Astrocyte of the cerebellum (primary cell): Measurements from ENCODE around the gene GBA2.

Source experiments
- DNase-seq: peaks from one replicate; pipeline ENCODE4 v3.0.0-alpha.2; 2011; ENCODE audit warnings: low read depth
- H3K4me3 ChIP-seq: 2 replicates; pipeline ENCODE4 v1.5.1; 2011; ENCODE audit warnings: mild to moderate bottlenecking, low read depth, low read length, moderate library complexity
- in situ Hi-C: cut with HindIII; loops from 2 replicates; pipeline ENCODE4 v1.10.0; 2017; ENCODE audit warnings: low sequenced_read_pairs
- TF ChIP-seq, protein P1 (sequence below): IDR thresholded peaks from 2 replicates; pipeline ENCODE4 v1.5.1; 2012; ENCODE audit warnings: low read length, low read depth, moderate library complexity, mild to moderate bottlenecking; ENCODE audit errors: missing control alignments

The GBA2 gene

DNA sequence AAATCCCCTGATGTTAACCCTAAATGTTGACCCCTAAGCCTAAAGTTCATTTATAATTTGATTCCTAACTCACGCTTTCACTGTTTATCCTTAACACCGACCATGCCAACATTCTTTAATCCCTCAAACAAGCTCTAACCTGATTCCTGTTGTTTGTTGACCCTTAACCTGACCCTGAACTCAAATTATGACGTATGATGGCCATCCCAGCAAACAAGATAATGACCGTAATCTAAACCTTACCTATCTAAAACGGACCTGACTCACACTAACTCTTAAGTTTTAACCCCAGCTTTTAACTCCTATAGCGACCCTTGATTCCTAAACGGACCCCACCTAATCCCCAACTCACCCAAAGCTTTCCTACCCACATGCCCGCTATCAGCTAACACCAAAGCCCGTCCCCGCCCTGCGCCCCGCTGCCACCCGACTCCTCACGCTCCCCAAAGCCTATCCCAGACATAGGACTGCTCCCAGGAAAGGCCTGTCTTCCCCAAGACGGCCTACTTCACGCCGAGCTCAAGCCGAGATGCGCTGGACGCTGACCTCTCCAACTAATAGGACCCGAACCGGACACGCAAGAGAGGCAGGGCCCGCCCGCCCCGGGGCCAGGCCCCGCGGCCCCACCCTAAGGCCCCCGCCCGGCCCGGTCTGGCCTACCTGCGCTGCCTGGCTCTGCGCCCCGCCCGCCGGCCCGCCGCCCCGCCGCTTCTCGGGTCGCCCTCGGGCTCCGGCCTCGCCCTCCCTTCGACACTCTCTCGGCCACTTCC is 17.4 kb downstream of the GBA2 start:
- in situ Hi-C loops: no loop called here
- TF ChIP-seq, protein P1, sequence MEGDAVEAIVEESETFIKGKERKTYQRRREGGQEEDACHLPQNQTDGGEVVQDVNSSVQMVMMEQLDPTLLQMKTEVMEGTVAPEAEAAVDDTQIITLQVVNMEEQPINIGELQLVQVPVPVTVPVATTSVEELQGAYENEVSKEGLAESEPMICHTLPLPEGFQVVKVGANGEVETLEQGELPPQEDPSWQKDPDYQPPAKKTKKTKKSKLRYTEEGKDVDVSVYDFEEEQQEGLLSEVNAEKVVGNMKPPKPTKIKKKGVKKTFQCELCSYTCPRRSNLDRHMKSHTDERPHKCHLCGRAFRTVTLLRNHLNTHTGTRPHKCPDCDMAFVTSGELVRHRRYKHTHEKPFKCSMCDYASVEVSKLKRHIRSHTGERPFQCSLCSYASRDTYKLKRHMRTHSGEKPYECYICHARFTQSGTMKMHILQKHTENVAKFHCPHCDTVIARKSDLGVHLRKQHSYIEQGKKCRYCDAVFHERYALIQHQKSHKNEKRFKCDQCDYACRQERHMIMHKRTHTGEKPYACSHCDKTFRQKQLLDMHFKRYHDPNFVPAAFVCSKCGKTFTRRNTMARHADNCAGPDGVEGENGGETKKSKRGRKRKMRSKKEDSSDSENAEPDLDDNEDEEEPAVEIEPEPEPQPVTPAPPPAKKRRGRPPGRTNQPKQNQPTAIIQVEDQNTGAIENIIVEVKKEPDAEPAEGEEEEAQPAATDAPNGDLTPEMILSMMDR: no peak
- DNase-seq: no peak
- peak overlapping the region; percentile 88 for H3K4me3 ChIP-seq

DNA sequence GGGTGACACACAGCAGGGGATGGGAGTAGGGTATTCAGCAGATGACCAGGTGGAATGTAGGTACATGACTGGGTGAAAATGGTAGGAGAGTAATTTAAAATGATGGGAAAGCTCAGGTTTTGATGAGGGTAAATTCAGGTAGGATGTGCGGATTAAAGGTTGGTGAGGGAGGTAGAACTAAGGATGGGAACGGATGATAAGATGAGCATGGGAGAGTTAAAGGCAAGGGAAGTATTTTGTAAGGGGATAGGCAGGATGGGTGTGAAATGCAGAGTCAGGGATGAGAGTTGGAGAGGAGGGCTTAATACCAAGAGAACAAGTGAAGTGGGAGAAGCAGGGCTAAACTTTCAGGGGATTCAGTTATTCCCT is 18.6 kb downstream of the GBA2 start:
- in situ Hi-C loops: no loop called here
- DNase-seq: no peak
- TF ChIP-seq, protein P1: no peak
- peak overlapping the region; percentile 88 for H3K4me3 ChIP-seq

DNA sequence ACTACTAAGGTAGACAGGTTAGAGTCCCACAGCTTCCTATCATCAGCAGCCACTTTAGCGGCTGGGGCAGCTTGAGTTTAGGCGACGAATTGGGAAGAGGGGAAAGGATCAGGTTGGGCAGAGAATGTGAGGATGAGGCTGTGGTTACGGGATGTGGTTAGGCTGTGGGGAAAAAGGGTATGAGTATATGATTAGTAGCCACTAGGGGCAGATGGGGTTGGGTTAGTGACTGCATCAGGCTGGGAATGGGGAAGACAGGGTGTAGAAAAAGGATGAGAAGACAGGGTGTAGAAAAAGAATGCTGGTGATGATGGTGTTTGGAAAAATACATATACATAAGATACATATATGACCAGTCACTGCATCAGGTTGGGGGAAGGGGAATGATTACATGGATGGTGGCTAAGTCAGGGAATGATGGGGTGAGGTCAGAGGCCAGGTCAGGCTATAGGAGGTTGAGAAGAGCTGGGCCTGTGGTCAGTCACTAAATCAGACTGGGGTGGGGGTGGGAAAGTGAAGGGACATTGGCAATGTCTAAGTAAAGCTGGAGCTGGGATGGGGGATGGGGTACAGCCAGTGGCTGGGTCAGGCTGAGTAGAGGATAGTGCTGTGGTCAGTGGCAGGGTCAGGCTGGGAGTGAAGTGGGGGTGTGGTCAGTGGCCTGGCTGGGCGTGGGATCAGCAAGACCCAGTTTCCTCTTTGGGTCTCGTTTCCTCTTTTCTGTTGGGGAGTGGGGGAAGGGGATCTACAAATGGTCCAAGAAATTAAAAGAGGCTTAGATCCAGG is 19.1 kb downstream of the GBA2 start:
- peak overlapping the region; percentile 88 for H3K4me3 ChIP-seq
- in situ Hi-C loops: loop anchor here (5.0 kb wide), 1 partner anchor 38 kb away; no protein-coding TSS in a partner anchor
- DNase-seq: peak; percentile 57
- TF ChIP-seq, protein P1: peak; percentile 71

DNA sequence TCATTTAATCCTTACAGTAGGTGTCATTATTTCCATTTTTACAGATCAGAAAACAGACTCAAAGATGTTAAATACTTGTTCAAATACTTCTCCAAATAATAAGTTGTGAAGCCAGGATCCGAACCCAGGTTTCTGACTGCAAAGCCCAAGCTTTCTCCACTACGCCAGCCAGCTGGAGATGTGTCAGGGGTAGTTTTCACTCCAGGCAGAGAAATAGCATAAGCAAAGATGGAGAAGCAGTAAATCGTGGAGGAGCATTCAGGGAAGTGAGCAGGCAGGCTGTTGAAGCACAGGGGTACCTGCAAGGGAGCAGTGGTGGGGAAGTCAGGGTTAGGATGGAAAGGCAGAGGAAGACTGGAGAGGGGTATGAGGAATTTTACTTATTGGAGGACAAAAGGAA is 19.9 kb downstream of the GBA2 start:
- in situ Hi-C loops: loop anchor here (5.0 kb wide), 1 partner anchor 37 kb away; no protein-coding TSS in a partner anchor
- peak overlapping the region; percentile 88 for H3K4me3 ChIP-seq
- TF ChIP-seq, protein P1: no peak
- DNase-seq: no peak

DNA sequence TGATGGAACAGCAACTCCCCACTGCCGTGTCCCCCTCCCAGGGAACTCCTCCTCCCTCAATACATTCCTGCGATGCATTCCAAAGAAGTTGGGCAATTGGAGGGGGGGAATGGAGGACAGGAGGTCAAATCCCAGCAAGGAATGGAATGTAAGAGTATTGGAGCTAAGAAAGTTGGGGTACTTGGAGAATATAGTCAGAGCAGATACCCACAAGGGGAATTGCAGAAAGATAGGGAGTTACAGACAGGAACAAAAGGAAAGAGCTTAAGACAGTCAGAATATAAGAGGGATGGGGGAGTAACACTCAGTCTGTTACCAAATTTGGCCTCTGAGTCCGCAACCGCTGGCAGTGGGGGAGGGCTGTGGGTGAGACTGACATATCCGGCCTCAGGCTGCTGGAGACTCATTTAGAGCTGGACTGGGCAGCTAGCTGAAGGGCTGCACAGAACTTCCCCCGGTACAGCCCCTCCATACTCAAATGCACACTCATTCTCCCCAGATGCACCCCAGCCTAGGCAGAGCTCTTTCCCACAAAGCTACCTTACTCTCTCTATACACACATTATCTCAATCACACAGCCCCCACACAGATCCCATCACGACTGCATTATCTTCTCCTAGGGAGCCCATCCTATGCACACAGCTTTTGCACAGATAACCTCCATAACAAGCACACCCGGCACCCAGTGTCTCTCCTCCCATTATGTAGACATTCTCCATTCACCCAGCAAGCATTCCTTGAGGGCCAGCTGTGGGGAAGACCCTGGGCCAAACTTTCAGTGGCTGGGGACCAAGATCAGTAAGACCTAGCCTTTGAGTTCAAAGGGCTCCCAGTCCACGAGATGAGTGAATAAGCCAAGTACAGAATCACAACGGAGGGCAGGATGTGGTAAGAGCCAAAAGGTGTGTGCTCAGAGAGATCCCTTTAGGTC is 20.7 kb downstream of the GBA2 start:
- in situ Hi-C loops: loop anchor here (5.0 kb wide), 1 partner anchor 36 kb away; no protein-coding TSS in a partner anchor
- peak; percentile 65 for DNase-seq
- TF ChIP-seq, protein P1: no peak
- H3K4me3 ChIP-seq: peak overlapping the region; percentile 88

DNA sequence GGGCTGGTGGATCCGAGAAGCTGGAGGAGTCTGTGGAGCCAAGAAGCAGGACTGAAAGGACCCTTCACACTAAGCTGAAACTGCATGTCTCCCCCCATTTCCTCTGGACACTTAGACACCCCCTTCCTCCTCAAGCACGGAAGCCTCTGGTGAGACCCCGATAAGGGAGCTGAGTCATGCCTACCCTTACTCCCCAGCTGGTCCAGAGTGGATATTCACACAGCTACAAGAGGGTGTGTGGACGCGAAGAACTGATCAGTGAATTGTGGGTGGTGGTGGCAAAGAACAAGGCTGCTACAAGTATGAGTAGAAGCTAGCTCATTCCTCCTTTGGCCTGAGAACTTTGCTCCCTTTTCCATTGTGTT is 21.4 kb downstream of the GBA2 start:
- peak overlapping the region; percentile 88 for H3K4me3 ChIP-seq
- DNase-seq: no peak
- in situ Hi-C loops: loop anchor here (5.0 kb wide), 1 partner anchor 35 kb away; no protein-coding TSS in a partner anchor
- TF ChIP-seq, protein P1: no peak
